ENCODE results near the gene IPO4.
"Not testable (repeated sequence)": the region's sequence is repeated elsewhere in the genome, so short reads cannot be mapped to it uniquely, and the experiment has no call there.

IPO4 gene

DNA sequence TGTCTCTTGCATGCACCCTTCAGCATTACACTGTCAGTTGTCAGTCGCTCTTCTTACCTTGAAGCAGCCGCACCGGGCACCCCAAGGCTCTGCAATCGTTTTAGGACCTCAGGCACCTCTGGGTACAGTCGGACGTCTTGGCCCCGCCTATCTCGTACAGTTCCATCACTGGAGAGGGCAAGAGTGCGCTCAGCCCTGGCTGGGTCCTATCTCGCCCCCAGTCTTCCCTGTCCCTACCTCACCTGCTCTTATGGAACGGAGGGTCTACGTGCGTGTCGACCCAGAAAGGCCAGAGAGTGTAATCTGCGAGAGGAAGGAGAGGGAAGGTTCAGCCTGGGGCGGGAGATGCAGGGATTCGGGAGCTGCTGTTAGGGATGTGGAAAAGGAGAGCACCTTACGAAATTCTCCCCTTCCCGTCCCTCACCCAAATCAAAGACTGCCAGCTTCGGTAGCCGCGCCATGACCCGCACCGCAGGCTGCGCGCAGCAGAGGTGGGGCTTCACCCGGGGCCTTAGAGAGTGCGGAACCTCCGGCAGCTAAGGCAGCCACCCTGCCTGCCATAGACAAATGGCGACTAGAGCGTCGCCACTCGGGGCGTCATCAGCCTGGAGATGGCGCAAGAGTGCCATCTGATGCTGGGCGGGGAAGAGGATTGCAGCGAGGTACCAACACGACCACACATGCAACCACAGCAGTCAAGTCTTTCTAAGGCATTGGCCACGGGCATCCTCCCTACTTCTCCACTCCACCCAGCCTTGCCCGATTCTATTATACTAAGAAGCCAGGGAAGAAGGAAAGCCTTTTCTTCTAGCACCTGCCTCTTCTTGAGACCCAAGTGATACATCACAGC is 27.1 kb upstream of the IPO4 start, which contains the start of gene MDP1:
Gene MDP1 (minus strand): TSS at position 572 of the 850 bp plus-strand sequence. CDS start 111 bp downstream, at position 461.
- peak; percentile 50 for DNase-seq (ENCODE audit: low read depth)

DNA sequence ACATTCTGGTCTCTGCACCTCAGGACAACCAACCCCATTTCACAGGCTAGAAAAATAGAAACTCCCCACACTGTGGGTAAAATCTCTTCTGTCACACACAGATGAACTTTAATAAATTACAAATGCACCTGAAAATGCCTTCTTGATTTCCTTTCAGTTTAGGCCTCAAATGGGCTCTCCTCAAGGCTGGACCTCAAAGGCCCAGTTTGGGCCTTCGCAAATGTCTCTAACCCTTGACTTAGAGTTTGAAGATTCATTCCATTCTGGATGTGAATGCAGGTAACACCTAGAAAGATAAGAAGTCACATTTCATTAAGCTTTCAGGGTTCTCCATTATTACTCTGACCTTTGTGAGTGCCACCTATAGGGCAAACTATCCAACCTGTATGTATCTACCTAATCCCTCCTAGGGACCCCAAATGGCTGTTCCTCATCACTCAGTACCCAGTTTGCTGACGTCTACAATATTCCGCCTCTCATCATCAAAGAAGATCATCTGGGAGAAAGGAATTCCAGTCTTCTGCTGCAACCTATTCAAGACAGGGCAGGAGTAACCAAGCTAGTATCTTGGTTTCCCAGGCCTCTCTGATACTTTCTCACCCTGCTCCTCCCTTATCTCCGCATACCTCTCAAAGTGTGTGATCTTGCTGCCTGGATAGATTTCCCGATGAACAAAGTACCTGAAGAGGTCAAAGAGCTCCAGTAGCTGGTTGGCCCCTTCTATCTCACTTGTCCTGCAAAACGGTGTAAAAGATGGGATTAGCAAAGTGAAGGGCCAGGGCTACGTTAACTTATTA is 25.4 kb upstream of the IPO4 start:
- DNase-seq (ENCODE audit: low read depth), result no peak

DNA sequence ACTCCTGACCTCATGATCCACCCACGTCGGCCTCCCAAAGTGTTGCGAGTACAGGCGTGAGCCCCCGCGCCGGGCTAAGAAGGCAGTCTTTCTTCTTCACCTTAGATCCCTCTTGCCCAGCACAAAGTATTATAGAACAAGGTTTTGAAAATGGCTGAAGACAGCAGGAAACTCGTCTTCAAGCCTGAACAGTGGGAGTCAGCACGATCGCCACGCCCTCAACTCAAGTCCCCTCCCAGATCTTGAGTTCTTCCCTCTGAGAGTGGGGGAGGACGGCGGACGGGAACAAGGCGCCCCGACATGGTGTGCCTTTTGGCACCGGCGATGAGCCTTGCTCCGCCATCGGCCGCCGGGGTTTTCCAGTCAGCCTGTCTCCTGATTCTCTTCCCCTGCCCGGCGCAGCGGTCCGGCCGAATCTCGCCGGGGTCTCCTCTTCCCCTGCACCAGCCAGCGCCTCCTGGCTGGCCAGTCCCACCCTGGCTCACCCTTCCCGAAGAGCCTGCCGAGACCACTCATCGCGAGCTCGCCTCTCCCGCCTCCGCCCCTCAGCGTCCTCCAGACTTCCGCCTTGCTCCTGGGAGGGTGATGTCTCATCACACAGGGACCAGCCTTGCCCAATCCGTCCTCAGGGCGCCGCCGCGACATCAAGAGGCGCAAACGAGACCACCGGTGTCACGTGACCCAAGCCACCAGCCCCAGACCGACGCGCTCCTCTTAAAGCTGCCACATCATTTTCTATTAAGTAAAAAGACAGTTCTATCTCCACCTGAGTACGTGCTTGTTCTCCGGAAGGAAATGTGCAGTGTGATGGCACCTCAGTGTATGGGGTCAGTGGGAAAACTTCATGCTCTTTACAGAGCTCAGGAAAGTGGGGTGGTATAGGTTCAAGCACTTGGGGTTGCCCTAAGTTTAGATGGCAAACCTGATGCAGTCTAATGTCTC is 24.6 kb upstream of the IPO4 start, which contains the start of gene CHMP4A:
Gene CHMP4A (minus strand): TSS at position 565 of the 942 bp plus-strand sequence. CDS start 49 bp downstream, at position 516.
- peak; percentile 96 for DNase-seq (ENCODE audit: low read depth)

DNA sequence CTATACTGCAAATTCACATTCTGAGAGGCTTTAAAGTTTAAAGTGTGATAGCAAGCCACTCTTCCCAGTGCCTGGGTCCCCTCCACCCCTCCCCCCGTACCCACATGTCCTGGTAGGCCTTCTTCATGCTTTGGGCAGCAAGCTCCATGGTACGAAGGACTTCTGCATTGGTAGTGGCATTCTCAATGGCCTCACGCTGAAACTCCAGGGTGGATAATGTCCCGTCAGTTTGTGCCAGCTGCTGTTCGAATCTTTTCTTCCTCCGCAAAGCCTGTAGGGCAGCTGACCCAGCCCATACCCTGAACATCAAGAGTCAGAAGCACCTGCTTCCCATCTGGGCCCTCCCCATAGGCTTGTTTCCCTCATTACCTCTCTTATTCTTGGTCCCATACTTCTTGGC is 22.7 kb upstream of the IPO4 start:
- no peak for DNase-seq (ENCODE audit: low read depth)

GRCh38 chr14:24207625-24208024 is 19.0 kb upstream of the IPO4 start:
- DNase-seq (ENCODE audit: low read depth), result no peak

GRCh38 chr14:24207104-24207551 is 18.5 kb upstream of the IPO4 start:
- DNase-seq (ENCODE audit: low read depth), result no peak

GRCh38 chr14:24206260-24207103 is 17.9 kb upstream of the IPO4 start:
- DNase-seq (ENCODE audit: low read depth), result no peak

- DNase-seq (ENCODE audit: low read depth), result no peak
Observed at GRCh38 chr14:24204163-24205146, 15.8 kb upstream of the IPO4 start.

- DNase-seq (ENCODE audit: low read depth), result not testable (repeated sequence)
Observed at GRCh38 chr14:24203249-24203886, 14.8 kb upstream of the IPO4 start.

DNA sequence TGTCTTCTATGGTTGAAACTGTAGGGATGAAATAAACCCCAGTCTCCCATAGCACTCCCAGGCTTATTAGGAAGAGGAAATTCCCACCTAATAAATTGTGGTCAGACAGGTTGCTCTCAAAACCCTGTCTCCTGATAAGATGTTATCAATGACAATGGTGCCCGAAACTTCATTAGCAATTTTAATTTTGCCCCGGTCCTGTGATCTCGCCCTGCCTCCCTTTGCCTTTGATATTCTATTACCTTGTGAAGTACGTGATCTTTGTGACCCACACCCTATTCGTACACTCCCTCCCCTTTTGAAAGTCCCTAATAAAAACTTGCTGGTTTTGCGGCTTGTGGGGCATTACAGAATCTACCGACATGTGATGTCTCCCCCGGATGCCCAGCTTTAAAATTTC is 13.9 kb upstream of the IPO4 start:
- not testable (repeated sequence) for DNase-seq (ENCODE audit: low read depth)

DNA sequence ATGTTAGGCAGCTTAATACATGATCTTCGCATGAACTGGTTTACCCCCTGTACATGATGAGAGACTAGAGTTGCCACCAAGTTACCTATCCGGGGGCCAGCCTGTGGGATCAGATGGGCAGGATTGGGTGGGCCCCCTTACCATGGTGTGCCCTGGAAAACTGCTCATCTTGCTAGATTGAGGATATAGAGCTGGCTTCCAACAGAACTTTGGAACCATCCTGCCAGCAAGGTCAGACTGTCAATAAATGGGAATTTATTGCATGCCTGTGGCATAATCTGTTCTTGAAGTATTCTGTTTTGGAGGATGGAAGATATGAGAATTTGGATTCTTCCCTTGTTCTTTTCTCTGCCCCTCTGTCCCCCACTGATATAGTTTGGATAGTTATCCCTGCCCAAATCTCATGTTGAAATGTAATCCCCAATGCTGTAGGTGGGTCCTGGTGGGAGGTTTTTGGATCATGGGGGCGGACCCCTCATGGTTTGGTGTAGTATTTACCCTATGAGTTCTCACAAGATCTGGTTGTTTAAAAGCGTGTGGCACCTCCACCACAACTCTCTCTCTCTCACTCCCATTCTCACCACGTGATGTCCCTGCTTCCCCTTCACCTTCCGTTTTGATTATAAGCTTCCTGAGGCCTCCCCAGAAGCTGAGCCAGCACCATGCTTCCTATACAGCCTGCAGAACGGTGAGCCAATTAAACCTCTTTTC is 10.4 kb upstream of the IPO4 start:
- DNase-seq (ENCODE audit: low read depth), result no peak

DNA sequence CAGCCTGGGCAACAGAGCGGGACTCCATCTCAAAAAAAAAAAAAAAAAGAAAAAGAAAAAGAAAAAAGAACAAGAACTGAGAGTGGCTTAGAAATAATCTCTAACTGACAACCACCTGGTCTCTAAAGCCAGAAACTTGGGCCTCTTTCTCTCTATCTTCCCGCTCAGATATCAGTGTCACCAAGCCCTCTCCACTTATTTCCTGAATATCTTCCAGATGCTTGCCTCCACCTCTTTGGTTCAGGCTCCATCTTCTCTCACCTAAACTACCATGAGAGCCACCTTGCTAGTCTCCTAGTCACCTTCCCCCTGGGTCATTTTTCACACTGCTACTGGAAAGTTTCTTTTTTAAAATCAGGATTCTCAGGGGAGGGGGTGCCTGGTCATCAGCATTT is 8.4 kb upstream of the IPO4 start:
- DNase-seq (ENCODE audit: low read depth), result no peak

GRCh38 chr14:24196071-24197055 is 7.7 kb upstream of the IPO4 start:
- no peak for DNase-seq (ENCODE audit: low read depth)

- peak; percentile 47 for DNase-seq (ENCODE audit: low read depth)
Observed at GRCh38 chr14:24195186-24196070, 6.8 kb upstream of the IPO4 start, which contains the start of gene TM9SF1. TM9SF1 (minus strand) TSS chr14:24195441; CDS start chr14:24195019, 422 bp downstream.

DNA sequence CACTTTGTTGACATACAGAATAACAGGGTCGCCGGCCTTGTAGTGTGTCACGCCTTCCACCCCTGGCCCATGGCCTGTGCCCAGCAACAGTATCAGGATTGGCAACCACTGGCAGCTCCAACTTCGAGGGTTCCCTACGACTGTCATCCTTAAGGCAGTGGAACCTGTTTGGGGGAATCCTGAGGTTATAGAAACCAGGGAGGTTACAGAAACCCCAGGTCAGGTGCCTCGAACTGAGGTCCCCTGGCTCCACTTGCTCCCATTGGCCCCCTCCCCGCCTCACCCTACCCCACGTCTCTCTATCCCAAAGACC is 6.2 kb upstream of the IPO4 start:
- no peak for DNase-seq (ENCODE audit: low read depth)
